Measurements from ENCODE around the gene DHRSX. TPM values are rescaled to one million over a fixed set of nuclear protein-coding genes. Genes with fewer than 3 reads are reported as not detected.
"Not testable (repeated sequence)": the region's sequence is repeated elsewhere in the genome, so short reads cannot be mapped to it uniquely, and the experiment has no call there.

The DHRSX gene
- total and polyA plus RNA-seq, 2 experiments from 2014 or later, result 37.2 to 71.7 TPM

DNA sequence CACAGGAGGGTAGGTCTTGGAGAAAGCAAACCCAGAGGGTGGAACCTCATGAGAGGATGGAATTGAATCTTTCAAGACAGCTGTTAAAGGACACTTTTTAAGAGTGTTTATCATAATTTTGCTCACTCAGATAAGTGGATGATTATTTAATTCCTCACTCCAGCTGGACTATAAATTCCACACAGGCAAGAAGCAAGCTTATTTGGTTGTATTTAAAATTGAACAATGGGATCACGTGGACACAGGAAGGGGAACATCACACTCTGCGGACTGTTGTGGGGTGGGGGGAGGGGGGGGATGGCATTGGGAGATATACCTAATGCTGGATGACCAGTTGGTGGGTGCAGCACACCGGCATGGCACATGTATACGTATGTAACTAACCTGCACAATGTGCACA lies 116.3 kb downstream of the DHRSX start:
- no peak for TF ChIP-seq CTCF (IDR thresholded peaks at IDR 0.05; ENCODE audit: poor library complexity)
- TF ChIP-seq EZH2phosphoT487 (IDR thresholded peaks at IDR 0.05; ENCODE audit: low read depth, severe bottlenecking, unreplicated experiment), result no peak
- TF ChIP-seq EZH2 (IDR thresholded peaks at IDR 0.05; ENCODE audit: borderline replicate concordance), result no peak
- no peaks in the 10 kb centered on the region for H3K9me3 ChIP-seq (ENCODE audit: low read depth)
- peaks cover 5% of the 10 kb centered on the region for H3K79me2 ChIP-seq
- no peaks in the 10 kb centered on the region for H3K4me1 ChIP-seq (ENCODE audit: insufficient read depth)
- H3K27ac ChIP-seq, result peak overlapping the region; percentile 48
- H4K20me1 ChIP-seq (ENCODE audit: insufficient read depth, poor library complexity, severe bottlenecking), result no peaks in the 10 kb centered on the region
- H3K4me2 ChIP-seq, result no peak overlapping the region
- no peak for DNase-seq (ENCODE audit: low spot score)
- no peak overlapping the region for H3K4me3 ChIP-seq
- no peaks in the 10 kb centered on the region for H3K9me2 ChIP-seq (replicated peaks; ENCODE audit: insufficient read depth)
- WGBS (ENCODE audit: low lambda C conversion rate, missing lambda C conversion rate), result 100% methylated on average over 2 of the region's 4 CpGs
- no peaks in the 10 kb centered on the region for H3K27me3 ChIP-seq
- H3K36me3 ChIP-seq (replicated peaks; ENCODE audit: insufficient read depth, low read depth), result no peaks in the 10 kb centered on the region
- no peak overlapping the region for H2AFZ ChIP-seq

- no peaks in the 10 kb centered on the region for H3K9me2 ChIP-seq (replicated peaks; ENCODE audit: insufficient read depth)
- 86% methylated on average over 3 of the region's 3 CpGs for WGBS (ENCODE audit: low lambda C conversion rate, missing lambda C conversion rate)
- peak; percentile 37 for DNase-seq (ENCODE audit: low spot score)
- no peak overlapping the region for H2AFZ ChIP-seq
- H3K4me3 ChIP-seq, result no peak overlapping the region
- TF ChIP-seq CTCF (IDR thresholded peaks at IDR 0.05; ENCODE audit: poor library complexity) (no peak), EZH2phosphoT487 (IDR thresholded peaks at IDR 0.05; ENCODE audit: low read depth, severe bottlenecking, unreplicated experiment) (no peak), EZH2 (IDR thresholded peaks at IDR 0.05; ENCODE audit: borderline replicate concordance) (no peak)
- no peaks in the 10 kb centered on the region for H3K4me1 ChIP-seq (ENCODE audit: insufficient read depth)
- peak overlapping the region; percentile 48 for H3K27ac ChIP-seq
- no peak overlapping the region for H3K4me2 ChIP-seq
- H3K27me3 ChIP-seq, result no peaks in the 10 kb centered on the region
- no peaks in the 10 kb centered on the region for H3K36me3 ChIP-seq (replicated peaks; ENCODE audit: insufficient read depth, low read depth)
- H3K9me3 ChIP-seq (ENCODE audit: low read depth), result no peaks in the 10 kb centered on the region
- H4K20me1 ChIP-seq (ENCODE audit: insufficient read depth, poor library complexity, severe bottlenecking), result no peaks in the 10 kb centered on the region
- H3K79me2 ChIP-seq, result peaks cover 5% of the 10 kb centered on the region
Measured at GRCh38 chrX:2383735-2384134, 117.0 kb downstream of the DHRSX start.

DNA sequence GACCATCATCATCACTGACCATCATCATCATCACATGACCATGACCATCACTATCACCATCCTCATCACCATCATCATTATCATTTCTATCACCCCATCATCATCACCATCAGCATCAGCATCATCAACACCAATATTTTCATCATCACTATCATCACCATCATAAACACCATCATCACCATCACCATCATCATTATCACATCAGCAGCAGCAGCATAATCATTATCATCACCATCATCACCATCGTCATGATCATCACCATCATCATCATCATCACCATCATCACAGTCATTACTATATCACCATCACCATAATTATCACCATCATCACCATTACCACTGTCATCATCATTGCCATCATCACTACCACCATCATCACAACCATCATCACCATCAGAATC lies 117.6 kb downstream of the DHRSX start:
- Histone ChIP-seq H3K27ac (no peak overlapping the region), H3K9me2 (replicated peaks; ENCODE audit: insufficient read depth) (no peaks in the 10 kb centered on the region), H3K36me3 (replicated peaks; ENCODE audit: insufficient read depth, low read depth) (no peaks in the 10 kb centered on the region), H3K27me3 (no peaks in the 10 kb centered on the region), H3K4me2 (no peak overlapping the region), H3K9me3 (ENCODE audit: low read depth) (no peaks in the 10 kb centered on the region), H3K4me3 (no peak overlapping the region), H3K4me1 (ENCODE audit: insufficient read depth) (no peaks in the 10 kb centered on the region), H3K79me2 (peaks cover 5% of the 10 kb centered on the region), H4K20me1 (ENCODE audit: insufficient read depth, poor library complexity, severe bottlenecking) (no peaks in the 10 kb centered on the region), H2AFZ (no peak overlapping the region)
- TF ChIP-seq EZH2phosphoT487 (IDR thresholded peaks at IDR 0.05; ENCODE audit: low read depth, severe bottlenecking, unreplicated experiment) (no peak), CTCF (IDR thresholded peaks at IDR 0.05; ENCODE audit: poor library complexity) (no peak)
- no peak for DNase-seq (ENCODE audit: low spot score)
- WGBS (ENCODE audit: low lambda C conversion rate, missing lambda C conversion rate), result 100% methylated on average over 1 of the region's 1 CpG

GRCh38 chrX:2382433-2383048 lies 118.2 kb downstream of the DHRSX start:
- not testable (repeated sequence) for H3K36me3 ChIP-seq (replicated peaks; ENCODE audit: insufficient read depth, low read depth); H3K9me3 ChIP-seq (ENCODE audit: low read depth); H3K27me3 ChIP-seq; H3K79me2 ChIP-seq; H3K9me2 ChIP-seq (replicated peaks; ENCODE audit: insufficient read depth); H3K27ac ChIP-seq; DNase-seq (ENCODE audit: low spot score); H2AFZ ChIP-seq; H3K4me2 ChIP-seq; H4K20me1 ChIP-seq (ENCODE audit: insufficient read depth, poor library complexity, severe bottlenecking); H3K4me3 ChIP-seq; H3K4me1 ChIP-seq (ENCODE audit: insufficient read depth)
- 68% methylated on average over 3 of the region's 3 CpGs for WGBS (ENCODE audit: low lambda C conversion rate, missing lambda C conversion rate)
